GM19193 (cell line): ENCODE results near the gene CBLB.

Experiments
- POLR2A ChIP-seq: IDR thresholded peaks from 4 replicates; pipeline ENCODE4 v1.6.1; 2011; ENCODE audit not compliant: insufficient read depth, insufficient read length; ENCODE audit errors: extremely low read depth

The CBLB gene

DNA sequence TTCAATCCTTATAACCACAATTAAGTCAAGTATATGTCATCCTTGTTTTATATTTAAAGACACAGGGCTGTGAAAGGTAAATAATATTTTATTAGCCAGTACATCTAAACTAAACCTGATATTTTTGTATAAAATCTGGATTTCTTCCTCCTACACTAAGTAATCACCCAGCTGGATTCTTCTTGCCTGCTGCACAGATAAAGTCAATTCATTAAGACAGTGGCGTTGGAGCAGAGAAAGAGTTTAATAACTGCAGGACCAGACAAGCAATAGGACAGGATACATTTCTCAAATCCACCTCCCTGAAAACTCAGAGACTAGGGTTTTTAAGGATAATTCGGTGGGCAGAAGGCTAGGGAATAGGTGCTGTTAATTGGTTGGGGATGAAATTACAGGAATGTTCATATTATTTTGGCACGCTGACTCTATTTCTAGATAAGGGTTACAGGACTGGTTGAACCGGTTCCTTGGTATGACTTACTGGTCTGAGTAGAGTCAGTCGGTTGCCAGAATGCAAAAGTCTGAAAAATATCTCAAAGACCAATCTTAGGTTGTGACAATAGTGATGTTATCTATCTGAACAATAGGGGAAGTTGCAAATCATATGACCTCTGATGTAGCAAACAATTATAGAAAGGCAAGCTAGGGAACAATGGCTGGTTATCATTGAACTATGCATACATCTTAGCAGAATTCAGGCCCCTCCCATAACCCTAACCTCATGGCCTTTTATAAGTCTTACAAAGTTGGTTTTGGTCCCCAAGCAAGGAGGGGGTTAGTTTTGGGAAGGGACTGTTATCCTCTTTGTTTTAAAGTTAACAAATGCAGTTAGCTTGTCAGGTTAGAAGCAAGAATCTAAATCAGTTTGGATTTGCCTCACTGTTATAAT is 257.3 kb downstream of the CBLB start:
- no peak for TF ChIP-seq POLR2A

- TF ChIP-seq POLR2A = no peak
These were observed 258.3 kb downstream of the CBLB start for GRCh38 chr3:105610473-105610872.

GRCh38 chr3:105608623-105609022 is 260.2 kb downstream of the CBLB start:
- TF ChIP-seq POLR2A = no peak

DNA sequence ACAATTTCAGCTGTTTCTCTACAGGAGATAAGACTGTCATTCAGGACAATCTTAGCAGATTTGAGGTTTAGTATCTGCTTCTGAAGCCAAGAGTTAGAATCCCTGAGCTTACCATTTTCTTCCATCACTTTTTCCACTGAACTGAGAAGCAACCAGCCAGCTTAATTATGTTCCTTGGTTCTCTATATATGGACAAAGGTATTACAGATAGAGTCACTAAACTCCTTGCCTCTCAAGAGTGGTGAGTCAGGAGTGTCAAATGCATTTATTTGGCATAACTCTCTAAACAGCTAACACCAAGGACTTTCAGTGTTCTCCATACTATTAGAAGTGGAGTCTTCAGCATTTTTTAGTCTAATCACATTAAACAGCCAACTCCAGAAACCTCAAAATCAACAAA is 262.8 kb downstream of the CBLB start:
- TF ChIP-seq POLR2A = no peak
